ENCODE data around the gene LRRFIP1. TPM values are rescaled to one million over a fixed set of nuclear protein-coding genes. Genes with fewer than 3 reads are reported as not detected.

LRRFIP1 gene
- total RNA-seq, 4 donors from 2014 or later = 84.9 to 152 (median 120) TPM

- no peak overlapping the region for H3K4me3 ChIP-seq
- H3K9me3 ChIP-seq = peaks cover 0 to 8% (median 6%) of the 10 kb centered on the region in 3 donors
- 86% methylated on average over 9 to 10 of the region's 12 CpGs for WGBS, 2 donors
- peaks cover 0 to 59% (median 5%) of the 10 kb centered on the region in 3 donors for H3K4me1 ChIP-seq
- no peaks in the 10 kb centered on the region for H3K36me3 ChIP-seq
- no peak overlapping the region for H3K27ac ChIP-seq
- H3K27me3 ChIP-seq = peaks cover 0 to 38% (median 0%) of the 10 kb centered on the region in 4 donors
- intact Hi-C loops (cut with DNase I) = no loop called here
- no peak for DNase-seq
- TF ChIP-seq, protein P1, sequence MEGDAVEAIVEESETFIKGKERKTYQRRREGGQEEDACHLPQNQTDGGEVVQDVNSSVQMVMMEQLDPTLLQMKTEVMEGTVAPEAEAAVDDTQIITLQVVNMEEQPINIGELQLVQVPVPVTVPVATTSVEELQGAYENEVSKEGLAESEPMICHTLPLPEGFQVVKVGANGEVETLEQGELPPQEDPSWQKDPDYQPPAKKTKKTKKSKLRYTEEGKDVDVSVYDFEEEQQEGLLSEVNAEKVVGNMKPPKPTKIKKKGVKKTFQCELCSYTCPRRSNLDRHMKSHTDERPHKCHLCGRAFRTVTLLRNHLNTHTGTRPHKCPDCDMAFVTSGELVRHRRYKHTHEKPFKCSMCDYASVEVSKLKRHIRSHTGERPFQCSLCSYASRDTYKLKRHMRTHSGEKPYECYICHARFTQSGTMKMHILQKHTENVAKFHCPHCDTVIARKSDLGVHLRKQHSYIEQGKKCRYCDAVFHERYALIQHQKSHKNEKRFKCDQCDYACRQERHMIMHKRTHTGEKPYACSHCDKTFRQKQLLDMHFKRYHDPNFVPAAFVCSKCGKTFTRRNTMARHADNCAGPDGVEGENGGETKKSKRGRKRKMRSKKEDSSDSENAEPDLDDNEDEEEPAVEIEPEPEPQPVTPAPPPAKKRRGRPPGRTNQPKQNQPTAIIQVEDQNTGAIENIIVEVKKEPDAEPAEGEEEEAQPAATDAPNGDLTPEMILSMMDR (IDR thresholded peaks at IDR 0.05) = no peak
- TF ChIP-seq POLR2A (IDR thresholded peaks at IDR 0.05) = no peak
Measured at GRCh38 chr2:237630216-237631000, 3.0 kb downstream of the LRRFIP1 start.

DNA sequence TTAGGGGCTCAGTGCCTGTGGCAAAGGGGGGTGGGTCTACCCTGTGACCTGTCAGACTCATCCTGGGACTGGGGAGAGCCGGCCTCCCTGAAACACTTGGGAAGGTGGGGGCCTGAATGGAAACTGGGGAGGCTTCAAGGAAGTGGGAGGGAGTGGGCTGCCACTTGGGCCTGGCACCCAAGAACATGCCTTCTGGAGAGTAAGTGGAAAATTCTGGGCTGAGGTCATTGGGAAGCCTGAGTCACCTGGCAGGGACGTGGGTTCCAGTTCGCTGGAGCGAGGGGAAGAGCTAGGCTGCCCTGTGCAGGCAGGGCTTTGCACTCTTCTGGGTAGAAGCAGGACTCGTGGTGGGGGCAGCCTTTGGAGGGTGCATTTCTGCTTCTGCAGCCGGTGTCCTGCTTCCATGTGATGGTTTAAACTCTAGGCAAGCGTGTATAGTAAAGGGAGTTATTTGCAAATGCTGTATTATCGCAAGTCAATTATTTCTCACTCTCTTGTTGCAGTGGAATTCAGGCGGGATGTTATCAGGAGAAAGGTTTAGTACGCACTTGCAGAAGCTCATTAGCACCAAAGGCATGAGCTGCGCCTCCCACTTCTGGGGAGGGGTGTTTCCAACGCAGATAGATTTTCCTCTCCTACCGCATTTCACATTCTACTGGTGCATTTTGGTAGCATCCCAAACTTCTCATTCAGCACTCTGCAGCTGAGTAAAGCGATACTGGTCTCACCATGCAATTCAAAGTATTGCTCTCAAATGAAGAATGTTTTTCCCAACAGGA is 3.8 kb downstream of the LRRFIP1 start:
- whole genome bisulfite sequencing, 2 donors = 73 to 75% methylated on average over 11 to 13 of the region's 14 CpGs
- DNase-seq = no peak
- H3K4me1 ChIP-seq = peaks cover 0 to 53% (median 5%) of the 10 kb centered on the region in 3 donors
- intact Hi-C loops (cut with DNase I) = no loop called here
- no peak overlapping the region for H3K4me3 ChIP-seq
- no peaks in the 10 kb centered on the region for H3K36me3 ChIP-seq
- H3K27me3 ChIP-seq = peaks cover 0 to 30% (median 0%) of the 10 kb centered on the region in 4 donors
- TF ChIP-seq POLR2A (IDR thresholded peaks at IDR 0.05) = no peak
- TF ChIP-seq, protein P1 (IDR thresholded peaks at IDR 0.05) = no peak
- peaks cover 0 to 8% (median 6%) of the 10 kb centered on the region in 3 donors for H3K9me3 ChIP-seq
- no peak overlapping the region for H3K27ac ChIP-seq

DNA sequence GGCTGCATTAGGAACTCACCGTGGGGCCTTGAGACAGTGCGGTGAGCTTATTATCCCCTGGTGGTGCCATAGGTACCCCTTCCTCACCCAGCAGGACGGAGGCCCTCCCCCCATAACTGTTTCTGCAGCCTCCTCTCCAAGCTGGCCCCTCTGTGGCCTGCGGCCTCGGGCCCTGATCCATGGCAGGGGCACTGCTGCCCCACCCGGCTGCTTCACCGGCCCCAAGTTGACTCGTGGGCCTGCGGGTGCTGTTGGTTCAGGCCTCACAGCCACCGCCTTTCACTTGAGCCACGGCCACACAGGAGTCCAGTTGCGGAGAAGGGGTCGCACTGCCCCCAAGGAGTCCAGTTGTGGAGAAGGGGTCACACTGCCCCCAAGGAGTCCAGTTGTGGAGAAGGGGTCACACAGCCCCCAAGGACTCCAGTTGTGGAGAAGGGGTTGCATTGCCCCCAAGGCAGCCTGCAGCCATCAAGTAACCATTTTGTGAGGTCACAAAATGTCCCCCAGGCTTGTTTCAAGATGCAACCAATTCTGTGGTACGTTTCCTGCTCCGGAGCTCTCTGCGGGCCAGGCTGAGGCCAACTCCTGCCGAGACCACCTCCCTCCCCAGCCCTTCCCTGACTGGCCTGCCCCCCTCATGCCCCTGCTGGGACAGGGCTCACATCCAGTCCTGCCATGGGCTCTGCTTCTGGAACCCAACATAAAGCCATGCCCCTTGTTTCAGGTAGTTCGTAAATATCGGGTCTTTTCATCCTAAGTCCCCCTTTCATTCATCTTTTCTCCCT is 4.6 kb downstream of the LRRFIP1 start:
- Histone ChIP-seq H3K27me3 (peaks cover 0 to 22% (median 0%) of the 10 kb centered on the region in 4 donors), H3K4me3 (no peak overlapping the region), H3K4me1 (peaks cover 0 to 45% (median 5%) of the 10 kb centered on the region in 3 donors), H3K27ac (no peak overlapping the region), H3K9me3 (peaks cover 0 to 8% (median 6%) of the 10 kb centered on the region in 3 donors), H3K36me3 (no peaks in the 10 kb centered on the region)
- WGBS, 2 donors = 94 to 95% methylated on average over 8 to 16 of the region's 19 CpGs
- no peak for TF ChIP-seq POLR2A (IDR thresholded peaks at IDR 0.05)
- TF ChIP-seq, protein P1 (IDR thresholded peaks at IDR 0.05) = no peak
- DNase-seq = no peak
- intact Hi-C loops (cut with DNase I) = no loop called here

DNA sequence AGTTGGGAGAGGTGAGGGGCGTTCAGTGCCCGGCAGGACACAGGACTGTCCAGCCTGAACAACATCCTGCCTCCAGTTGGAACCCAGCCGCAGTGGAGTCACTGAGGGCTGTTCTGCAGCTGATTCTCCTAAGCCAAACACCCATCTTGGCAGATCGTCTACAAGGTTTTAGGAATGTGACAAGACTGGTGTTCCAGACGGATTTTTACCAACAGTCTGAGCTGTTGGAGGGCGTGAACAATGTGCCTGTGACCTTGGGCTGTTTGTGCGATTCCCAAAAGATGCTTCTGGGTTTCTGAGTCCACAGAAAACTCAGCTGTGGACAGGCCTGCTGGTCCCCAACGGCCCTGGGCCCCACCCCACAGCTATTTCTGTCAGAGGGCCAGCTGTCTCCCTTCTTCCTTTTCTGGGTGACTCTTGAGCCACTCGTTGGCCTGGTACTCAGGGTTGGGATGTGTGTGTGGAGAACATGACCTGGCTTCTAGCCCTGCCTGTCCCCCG is 5.7 kb downstream of the LRRFIP1 start:
- 37 to 65% methylated on average over 5 to 9 of the region's 10 CpGs for WGBS, 2 donors
- no peak overlapping the region for H3K4me3 ChIP-seq
- no peak for DNase-seq
- peaks cover 0 to 8% (median 6%) of the 10 kb centered on the region in 3 donors for H3K9me3 ChIP-seq
- H3K27me3 ChIP-seq = peaks cover 0 to 11% (median 0%) of the 10 kb centered on the region in 4 donors
- TF ChIP-seq, protein P1 (IDR thresholded peaks at IDR 0.05) = no peak
- no peak for TF ChIP-seq POLR2A (IDR thresholded peaks at IDR 0.05)
- H3K36me3 ChIP-seq = no peaks in the 10 kb centered on the region
- peaks cover 0 to 36% (median 5%) of the 10 kb centered on the region in 3 donors for H3K4me1 ChIP-seq
- intact Hi-C loops (cut with DNase I) = no loop called here
- peak overlapping the region in 2 of 4 donors; percentile 46 to 56 for H3K27ac ChIP-seq

Data from esophagus squamous epithelium (tissue), 5 donors.